Fibroblast of villous mesenchyme (primary cell): ENCODE results near the gene METTL27. TPM values are rescaled to one million over a fixed set of nuclear protein-coding genes. Genes with fewer than 3 reads are reported as not detected.
"Not testable (repeated sequence)": the region's sequence is repeated elsewhere in the genome, so short reads cannot be mapped to it uniquely, and the experiment has no call there.

Source experiments
- DNase-seq: peaks from one replicate; pipeline ENCODE4 v3.0.0-alpha.2; 2010; ENCODE audit warnings: low read depth
- H3K4me3 ChIP-seq: 2 replicates; pipeline ENCODE4 v1.5.1; 2011; ENCODE audit warnings: low read depth, mild to moderate bottlenecking, low read length
- CTCF ChIP-seq: IDR thresholded peaks from 2 replicates; pipeline ENCODE4 v1.5.1; 2012; ENCODE audit warnings: low read depth, mild to moderate bottlenecking, low read length; ENCODE audit not compliant: insufficient read depth
- total RNA-seq: library from RNA; depleted of rRNA; stranded (reverse); fragments of >200 nt; gene quantifications from 2 replicates; pipeline ENCODE4 v1.2.3, GENCODE V29; 2012

The METTL27 gene
- total RNA-seq, 1 donor: 2.6 TPM

- no peak overlapping the region for H3K4me3 ChIP-seq
- DNase-seq: no peak
- TF ChIP-seq CTCF: no peak
Observed at GRCh38 chr7:73858807-73859206, 16.5 kb upstream of the METTL27 start.

- DNase-seq: no peak
- TF ChIP-seq CTCF: no peak
- no peak overlapping the region for H3K4me3 ChIP-seq
Observed at GRCh38 chr7:73856941-73857340, 14.6 kb upstream of the METTL27 start.

- peak; percentile 57 for DNase-seq
- TF ChIP-seq CTCF: no peak
- H3K4me3 ChIP-seq: no peak overlapping the region
Observed at GRCh38 chr7:73852500-73852899, 10.2 kb upstream of the METTL27 start.

- DNase-seq: peak; percentile 97
- TF ChIP-seq CTCF: no peak
- H3K4me3 ChIP-seq: no peak overlapping the region
Observed at GRCh38 chr7:73851410-73852338, 9.4 kb upstream of the METTL27 start.

GRCh38 chr7:73850781-73851207 lies 8.5 kb upstream of the METTL27 start:
- H3K4me3 ChIP-seq: no peak overlapping the region
- DNase-seq: peak; percentile 98
- no peak for TF ChIP-seq CTCF

- no peak for DNase-seq
- H3K4me3 ChIP-seq: no peak overlapping the region
- no peak for TF ChIP-seq CTCF
Observed at GRCh38 chr7:73847941-73848723, 5.8 kb upstream of the METTL27 start.

GRCh38 chr7:73845701-73846195 lies 3.4 kb upstream of the METTL27 start:
- peak; percentile 86 for DNase-seq
- H3K4me3 ChIP-seq: not testable (repeated sequence)
